ENCODE data around the gene NRXN2.
A peak's percentile ranks its signal among the peaks of the same experiment; 100 is the strongest.

NRXN2 gene

GRCh38 chr11:64723117-64723906, at the start of gene NRXN2:
NRXN2 (minus strand) TSS chr11:64723197; CDS start chr11:64713699, 9,498 bp downstream.
- H3K36me3 ChIP-seq (ENCODE audit: insufficient read depth, low read length), result no peaks in the 10 kb centered on the region
- H3K4me1 ChIP-seq (ENCODE audit: insufficient read depth, low read length), result peaks cover 29% of the 10 kb centered on the region
- no peaks in the 10 kb centered on the region for H3K9me3 ChIP-seq (ENCODE audit: control insufficient read depth, insufficient read depth, low read length)
- H3K9ac ChIP-seq (ENCODE audit: low read depth, low read length), result peak within 1 kb of the TSS; percentile 87

DNA sequence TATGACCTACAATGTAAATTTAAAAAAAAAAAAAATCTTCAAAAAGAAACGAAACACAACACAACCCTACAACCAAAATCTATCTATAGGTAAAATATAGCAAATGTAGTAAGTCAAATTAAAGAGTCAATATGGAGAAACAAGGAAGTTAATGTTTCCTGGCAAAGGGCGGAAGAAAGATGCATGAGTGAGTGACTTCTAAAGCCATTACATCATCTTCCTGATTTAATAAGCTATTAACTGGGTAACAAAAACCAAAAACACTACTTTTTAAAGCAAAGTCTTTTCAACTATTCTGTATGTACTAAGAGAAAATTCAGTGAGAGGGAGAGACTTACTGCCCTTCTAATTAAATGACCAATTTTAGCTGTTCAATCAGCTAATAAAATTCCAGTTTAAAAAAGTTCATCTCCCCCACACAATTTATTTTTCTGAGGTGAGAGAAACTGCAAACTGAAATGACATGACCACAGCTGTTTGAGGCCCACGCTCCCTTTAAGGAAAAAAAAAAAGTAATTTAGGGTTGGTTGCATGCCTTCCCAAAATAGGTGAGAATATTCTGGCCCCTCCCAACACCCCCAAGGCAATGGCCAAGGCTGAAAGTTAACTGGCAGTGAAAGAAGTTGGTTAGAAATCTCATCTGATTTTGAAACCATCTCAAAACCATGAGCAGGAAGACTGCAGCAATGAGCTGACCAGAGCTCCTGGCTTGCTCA, 49.5 kb upstream of the NRXN2 start:
- Histone ChIP-seq H3K4me1 (ENCODE audit: insufficient read depth, low read length) (no peaks in the 10 kb centered on the region; the same call in 1 of the 2 replicates), H3K9ac (ENCODE audit: low read depth, low read length) (no peak overlapping the region), H3K9me3 (ENCODE audit: control insufficient read depth, insufficient read depth, low read length) (no peaks in the 10 kb centered on the region), H3K36me3 (ENCODE audit: insufficient read depth, low read length) (peaks cover 84% of the 10 kb centered on the region)

DNA sequence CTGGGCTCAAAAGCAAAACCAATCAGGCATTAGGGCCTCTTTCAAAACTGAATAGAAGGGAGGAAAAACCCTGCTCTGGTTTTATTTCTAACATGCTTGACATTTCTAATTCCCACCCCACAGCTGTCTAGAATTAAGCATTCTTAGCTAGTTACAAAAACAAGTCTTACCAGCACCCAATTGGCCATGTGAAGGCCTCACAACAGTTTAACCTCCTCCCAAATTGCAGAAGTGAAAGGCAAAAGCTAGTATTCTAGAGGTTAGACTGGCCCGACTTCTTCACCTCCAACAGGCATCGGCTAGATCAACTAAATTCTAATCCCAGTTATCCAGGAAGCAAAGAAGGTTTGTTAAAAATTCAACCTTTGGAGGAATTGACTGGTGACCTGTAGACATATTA, 48.9 kb upstream of the NRXN2 start:
- Histone ChIP-seq H3K9ac (ENCODE audit: low read depth, low read length) (no peak overlapping the region), H3K36me3 (ENCODE audit: insufficient read depth, low read length) (peaks cover 89% of the 10 kb centered on the region), H3K4me1 (ENCODE audit: insufficient read depth, low read length) (no peaks in the 10 kb centered on the region; the same call in 1 of the 2 replicates), H3K9me3 (ENCODE audit: control insufficient read depth, insufficient read depth, low read length) (no peaks in the 10 kb centered on the region)

GRCh38 chr11:64770120-64770519, 47.1 kb upstream of the NRXN2 start:
- no peak overlapping the region for H3K9ac ChIP-seq (ENCODE audit: low read depth, low read length)
- peaks cover 1% of the 10 kb centered on the region for H3K4me1 ChIP-seq (ENCODE audit: insufficient read depth, low read length)
- peaks cover 74% of the 10 kb centered on the region for H3K36me3 ChIP-seq (ENCODE audit: insufficient read depth, low read length)
- H3K9me3 ChIP-seq (ENCODE audit: control insufficient read depth, insufficient read depth, low read length), result no peaks in the 10 kb centered on the region

DNA sequence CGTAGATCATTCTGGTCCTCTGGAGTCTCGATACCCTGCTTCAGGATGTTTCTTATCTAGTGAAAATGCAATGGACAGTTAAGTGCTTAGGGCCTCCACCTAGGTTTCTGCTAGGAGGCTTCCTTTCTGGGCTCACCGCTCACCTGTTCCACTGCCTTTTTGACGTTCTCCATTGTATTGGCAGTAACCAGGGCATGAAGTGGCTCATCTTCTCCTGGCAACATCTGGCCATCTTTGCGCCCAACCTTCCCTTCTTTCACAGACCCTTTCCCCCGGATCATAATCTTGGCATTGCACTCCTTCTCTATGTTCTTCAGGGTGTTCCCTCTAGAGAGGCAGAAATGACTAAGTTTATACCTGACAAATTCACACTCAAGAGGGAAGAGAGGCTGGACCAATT, 46.3 kb upstream of the NRXN2 start:
- Histone ChIP-seq H3K9me3 (ENCODE audit: control insufficient read depth, insufficient read depth, low read length) (no peaks in the 10 kb centered on the region), H3K4me1 (ENCODE audit: insufficient read depth, low read length) (peaks cover 10% of the 10 kb centered on the region), H3K9ac (ENCODE audit: low read depth, low read length) (no peak overlapping the region), H3K36me3 (ENCODE audit: insufficient read depth, low read length) (peaks cover 76% of the 10 kb centered on the region)

- peaks cover 20% of the 10 kb centered on the region for H3K4me1 ChIP-seq (ENCODE audit: insufficient read depth, low read length)
- H3K9ac ChIP-seq (ENCODE audit: low read depth, low read length), result no peak overlapping the region
Measured at GRCh38 chr11:64768300-64768694, 45.3 kb upstream of the NRXN2 start.

GRCh38 chr11:64767344-64768299, 44.6 kb upstream of the NRXN2 start:
- peaks cover 63% of the 10 kb centered on the region for H3K36me3 ChIP-seq (ENCODE audit: insufficient read depth, low read length)
- H3K4me1 ChIP-seq (ENCODE audit: insufficient read depth, low read length), result peaks cover 26% of the 10 kb centered on the region
- no peak overlapping the region for H3K9ac ChIP-seq (ENCODE audit: low read depth, low read length)
- no peaks in the 10 kb centered on the region for H3K9me3 ChIP-seq (ENCODE audit: control insufficient read depth, insufficient read depth, low read length)

More at GRCh38 chr11:64768300-64768694, 45.3 kb upstream of the NRXN2 start:
- Histone ChIP-seq H3K36me3 (ENCODE audit: insufficient read depth, low read length) (peaks cover 69% of the 10 kb centered on the region), H3K9me3 (ENCODE audit: control insufficient read depth, insufficient read depth, low read length) (no peaks in the 10 kb centered on the region)

DNA sequence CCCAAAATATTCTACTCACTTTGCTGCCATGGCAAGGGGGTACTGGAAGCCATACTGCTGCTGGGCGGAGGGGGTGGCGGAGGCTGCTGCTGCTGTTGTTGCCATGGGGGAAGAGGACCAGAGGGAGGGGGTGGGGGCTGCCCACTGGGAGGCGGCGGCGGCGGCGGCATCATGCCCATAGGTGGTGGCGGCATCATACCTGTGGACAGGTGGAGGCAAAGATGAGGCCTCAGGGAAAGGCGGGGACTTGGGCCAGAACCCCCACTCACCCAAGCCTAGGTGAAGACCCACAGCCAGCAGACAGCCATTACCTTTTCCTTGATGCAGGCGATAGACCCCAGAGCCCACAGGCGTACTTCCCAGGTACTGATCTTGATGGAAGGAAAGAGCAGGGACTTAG, 43.9 kb upstream of the NRXN2 start:
- Histone ChIP-seq H3K4me1 (ENCODE audit: insufficient read depth, low read length) (peaks cover 34% of the 10 kb centered on the region), H3K9ac (ENCODE audit: low read depth, low read length) (no peak overlapping the region), H3K9me3 (ENCODE audit: control insufficient read depth, insufficient read depth, low read length) (no peaks in the 10 kb centered on the region), H3K36me3 (ENCODE audit: insufficient read depth, low read length) (peaks cover 55% of the 10 kb centered on the region)

- Histone ChIP-seq H3K9me3 (ENCODE audit: control insufficient read depth, insufficient read depth, low read length) (no peaks in the 10 kb centered on the region), H3K36me3 (ENCODE audit: insufficient read depth, low read length) (peaks cover 48% of the 10 kb centered on the region), H3K9ac (ENCODE audit: low read depth, low read length) (no peak overlapping the region), H3K4me1 (ENCODE audit: insufficient read depth, low read length) (peaks cover 38% of the 10 kb centered on the region)
Measured at GRCh38 chr11:64765851-64766665, 43.1 kb upstream of the NRXN2 start.

DNA sequence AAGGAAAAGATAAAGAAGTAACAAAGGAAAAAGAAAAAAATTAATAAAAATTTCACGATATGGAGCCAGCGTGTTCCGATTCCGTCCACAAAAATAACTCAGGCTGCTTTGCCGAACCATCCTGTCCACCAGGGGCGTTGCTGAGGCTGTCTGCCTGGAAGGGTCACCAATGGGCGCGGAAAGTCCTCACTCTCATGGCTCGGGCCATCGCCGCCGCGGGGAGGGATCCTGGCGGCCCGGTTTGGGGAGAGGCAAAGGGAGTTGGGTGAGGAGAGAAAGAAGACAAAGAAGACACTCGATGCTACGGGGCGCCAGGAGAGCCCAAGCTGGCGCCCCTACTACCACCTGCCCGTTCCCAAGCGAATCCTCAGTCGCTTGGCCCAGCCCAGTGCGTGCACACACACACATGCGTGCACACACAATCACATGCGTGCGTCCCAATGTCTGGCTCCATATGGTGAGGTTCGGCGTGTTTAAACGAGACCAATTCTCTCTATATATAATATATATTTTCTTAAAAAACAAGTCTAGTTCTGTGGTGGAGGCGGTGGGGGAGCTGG, 42.4 kb upstream of the NRXN2 start:
- peaks cover 45% of the 10 kb centered on the region for H3K4me1 ChIP-seq (ENCODE audit: insufficient read depth, low read length)
- H3K9me3 ChIP-seq (ENCODE audit: control insufficient read depth, insufficient read depth, low read length), result no peaks in the 10 kb centered on the region
- peaks cover 42% of the 10 kb centered on the region for H3K36me3 ChIP-seq (ENCODE audit: insufficient read depth, low read length)
- H3K9ac ChIP-seq (ENCODE audit: low read depth, low read length), result no peak overlapping the region

DNA sequence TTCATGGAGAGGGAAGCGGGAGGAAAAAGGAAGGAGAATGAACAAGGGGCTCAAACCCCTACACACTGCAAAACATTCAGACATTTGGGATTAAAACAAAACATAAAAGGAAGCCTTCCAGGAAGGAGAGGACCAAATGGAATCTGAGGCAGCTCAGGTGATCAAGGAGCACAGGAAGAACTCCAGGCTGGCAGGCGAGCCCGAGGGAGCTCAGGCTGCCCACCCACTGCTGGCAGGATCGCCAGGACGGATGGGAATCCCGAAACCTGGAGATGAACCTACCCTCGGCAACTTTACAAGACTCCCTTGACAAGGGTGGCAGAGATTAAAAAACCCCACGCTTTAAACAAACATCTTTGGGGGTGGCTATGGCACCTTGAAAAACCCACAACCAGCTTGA, 41.8 kb upstream of the NRXN2 start:
- Histone ChIP-seq H3K9me3 (ENCODE audit: control insufficient read depth, insufficient read depth, low read length) (no peaks in the 10 kb centered on the region), H3K36me3 (ENCODE audit: insufficient read depth, low read length) (peaks cover 36% of the 10 kb centered on the region), H3K4me1 (ENCODE audit: insufficient read depth, low read length) (peaks cover 50% of the 10 kb centered on the region), H3K9ac (ENCODE audit: low read depth, low read length) (no peak overlapping the region)

- Histone ChIP-seq H3K4me1 (ENCODE audit: insufficient read depth, low read length) (peaks cover 56% of the 10 kb centered on the region), H3K9ac (ENCODE audit: low read depth, low read length) (no peak overlapping the region), H3K9me3 (ENCODE audit: control insufficient read depth, insufficient read depth, low read length) (no peaks in the 10 kb centered on the region), H3K36me3 (ENCODE audit: insufficient read depth, low read length) (peaks cover 30% of the 10 kb centered on the region)
Measured at GRCh38 chr11:64764040-64764611, 41.1 kb upstream of the NRXN2 start.

GRCh38 chr11:64763526-64764039, 40.6 kb upstream of the NRXN2 start:
- Histone ChIP-seq H3K4me1 (ENCODE audit: insufficient read depth, low read length) (peaks cover 56% of the 10 kb centered on the region), H3K9ac (ENCODE audit: low read depth, low read length) (no peak overlapping the region), H3K9me3 (ENCODE audit: control insufficient read depth, insufficient read depth, low read length) (no peaks in the 10 kb centered on the region), H3K36me3 (ENCODE audit: insufficient read depth, low read length) (peaks cover 25% of the 10 kb centered on the region)
